B cell (primary cell): ENCODE results near the gene HMGB4. TPM values are rescaled to one million over a fixed set of nuclear protein-coding genes. Genes with fewer than 3 reads are reported as not detected.

Source experiments
- ATAC-seq: fragments of 200-7000 bp; cut with Tn5 transposase; one replicate; pipeline ENCODE4 v1.10.0; 2021; ENCODE audit warnings: low read depth, mild to moderate bottlenecking, moderate number of reproducible peaks, moderate library complexity
- CTCF ChIA-PET: fragments of 350-600 bp; sonication (Branson Sonifier 250); formaldehyde crosslinking; loops from one replicate; lab custom pipeline; 2021; ENCODE audit warnings: antibody characterized with exemption, inconsistent platforms; lab: Charles Lee
- POLR2A ChIA-PET: fragments of 350-600 bp; sonication (Branson Sonifier 250); formaldehyde crosslinking; loops from one replicate; lab custom pipeline; 2021; ENCODE audit warnings: antibody characterized with exemption; lab: Charles Lee
- DNase-seq: peaks from one replicate; pipeline ENCODE4 v3.0.0; 2013
- H2AFZ ChIP-seq: 2 replicates; pipeline ENCODE4 v1.6.1; 2012; ENCODE audit warnings: mild to moderate bottlenecking, low read depth, low read length; ENCODE audit not compliant: insufficient read depth, poor library complexity, severe bottlenecking
- H3K27ac ChIP-seq, 2 donors: 1 replicate in 1 of 2; 2 replicates in 1 of 2; pipeline ENCODE4 v1.5.1; 2012 to 2013; ENCODE audit warnings: low read length in 2 of 2, mild to moderate bottlenecking in 2 of 2, moderate library complexity in 1 of 2
- H3K27me3 ChIP-seq, 4 experiments: fragments of 200-600 bp in 1 of 4; sonication (generic) in 1 of 4; replicated peaks in 1 of 4; 1 replicate in 2 of 4; 2 replicates in 2 of 4; pipeline versions ENCODE4 v1.6.1 to v1.7.0; 2013 to 2016; ENCODE audit warnings: low read length in 3 of 4, mild to moderate bottlenecking in 2 of 4, mixed read lengths in 1 of 4, moderate library complexity in 1 of 4; ENCODE audit not compliant: insufficient read depth in 4 of 4, control insufficient read depth in 3 of 4; ENCODE audit errors: control extremely low read depth in 1 of 4
- H3K36me3 ChIP-seq, 2 experiments: replicated peaks in 1 of 2; 1 replicate in 1 of 2; 2 replicates in 1 of 2; pipeline versions ENCODE4 v1.6.1 to v1.7.1; 2013; ENCODE audit warnings: low read length in 1 of 2; ENCODE audit not compliant: insufficient read depth in 2 of 2, control insufficient read depth in 1 of 2; ENCODE audit errors: control extremely low read depth in 1 of 2, extremely low read depth in 1 of 2
- H3K4me1 ChIP-seq, 2 donors: fragments of 200-600 bp in 1 of 2; sonication (generic) in 1 of 2; 1 replicate in 1 of 2; 2 replicates in 1 of 2; pipeline versions ENCODE4 v1.5.1 to v1.6.1; 2013 to 2017; ENCODE audit warnings: low read length in 2 of 2; ENCODE audit not compliant: control insufficient read depth in 2 of 2, insufficient read depth in 2 of 2
- H3K4me2 ChIP-seq: replicated peaks from 2 replicates; pipeline ENCODE3; 2012; ENCODE audit warnings: mild to moderate bottlenecking, low read depth, low read length; ENCODE audit not compliant: poor library complexity, severe bottlenecking
- H3K4me3 ChIP-seq, 5 experiments: fragments of 200-600 bp in 1 of 5; sonication (generic) in 1 of 5; 1 replicate in 3 of 5; 2 replicates in 2 of 5; pipeline versions ENCODE4 v1.5.1 to v1.7.0; 2011 to 2016; ENCODE audit warnings: low read length in 4 of 5, mild to moderate bottlenecking in 4 of 5, low read depth in 2 of 5, control low read depth in 1 of 5, moderate library complexity in 1 of 5; ENCODE audit not compliant: insufficient read depth in 1 of 5; ENCODE audit errors: control extremely low read depth in 1 of 5, extremely low read depth in 1 of 5
- H3K79me2 ChIP-seq: fragments of 200-600 bp; sonication (generic); one replicate; pipeline ENCODE4 v1.6.0; 2016; ENCODE audit warnings: low read length; ENCODE audit not compliant: control insufficient read depth, insufficient read depth
- H3K9ac ChIP-seq: fragments of 200-600 bp; sonication (generic); 2 replicates; pipeline ENCODE4 v1.6.1; 2017; ENCODE audit warnings: mild to moderate bottlenecking, low read length, moderate library complexity
- H3K9me3 ChIP-seq, 3 donors: one replicate each; pipeline versions ENCODE4 v1.6.1 to v1.7.1; 2013; ENCODE audit warnings: low read length in 2 of 3; ENCODE audit not compliant: control insufficient read depth in 2 of 3, insufficient read depth in 1 of 3; ENCODE audit errors: control extremely low read depth in 1 of 3
- H4K20me1 ChIP-seq: 2 replicates; pipeline ENCODE4 v1.6.0; 2012; ENCODE audit warnings: mild to moderate bottlenecking, low read length; ENCODE audit not compliant: insufficient read depth, control insufficient read depth, poor library complexity, severe bottlenecking
- H3K27ac Mint-ChIP-seq: one replicate; pipeline ENCODE4 v1.8.0; 2021; ENCODE audit warnings: mixed read lengths
- H3K27me3 Mint-ChIP-seq: one replicate; pipeline ENCODE4 v1.8.0; 2021; ENCODE audit warnings: mixed read lengths
- H3K4me1 Mint-ChIP-seq: one replicate; pipeline ENCODE4 v1.8.0; 2021; ENCODE audit warnings: mixed read lengths
- H3K4me3 Mint-ChIP-seq: one replicate; pipeline ENCODE4 v1.8.0; 2021; ENCODE audit warnings: mixed read lengths
- H3K9me3 Mint-ChIP-seq: one replicate; pipeline ENCODE4 v1.8.0; 2022; ENCODE audit warnings: mixed read lengths; ENCODE audit not compliant: insufficient read depth
- EZH2 ChIP-seq: IDR thresholded peaks from 2 replicates; pipeline ENCODE4 v1.6.1; 2012; ENCODE audit warnings: borderline replicate concordance, low read depth, mild to moderate bottlenecking, moderate library complexity, low read length; ENCODE audit not compliant: insufficient read depth, poor library complexity, severe bottlenecking
- WGBS: methylation state at CpG from one replicate; pipeline ENCODE4 v1.1.5; 2013; ENCODE audit warnings: missing lambda C conversion rate; ENCODE audit not compliant: insufficient coverage; 5-methylcytosine and 5-hydroxymethylcytosine counted together
- intact Hi-C: fragments of 100-400 bp; cut with micrococcal nuclease; formaldehyde crosslinking; loops from one replicate; pipeline ENCODE4 v1.10.0; 2022
- polyA plus RNA-seq: library from polyadenylated mRNA; depleted of rRNA; stranded (reverse); fragments of >200 nt; gene quantifications from 2 replicates; pipeline ENCODE4 v1.2.3, GENCODE V29; 2012
- total RNA-seq, 2 donors: library from RNA; stranded (reverse); fragments of 120-200 nt in 1 of 2; gene quantifications; 1 replicate in 1 of 2; 2 replicates in 1 of 2; pipeline versions ENCODE4 v1.2.3 to v1.2.4, GENCODE V29; 2013 to 2022
- TF ChIP-seq, protein P1 (sequence below): fragments of 200-600 bp; IDR thresholded peaks from one replicate; pipeline ENCODE4 v1.8.0; 2022; ENCODE audit warnings: antibody characterized with exemption, mild to moderate bottlenecking

Gene HMGB4
- total and polyA plus RNA-seq, 2 donors (not counting 1 experiment from before 2014, with no cell fraction given) = not detected

DNA sequence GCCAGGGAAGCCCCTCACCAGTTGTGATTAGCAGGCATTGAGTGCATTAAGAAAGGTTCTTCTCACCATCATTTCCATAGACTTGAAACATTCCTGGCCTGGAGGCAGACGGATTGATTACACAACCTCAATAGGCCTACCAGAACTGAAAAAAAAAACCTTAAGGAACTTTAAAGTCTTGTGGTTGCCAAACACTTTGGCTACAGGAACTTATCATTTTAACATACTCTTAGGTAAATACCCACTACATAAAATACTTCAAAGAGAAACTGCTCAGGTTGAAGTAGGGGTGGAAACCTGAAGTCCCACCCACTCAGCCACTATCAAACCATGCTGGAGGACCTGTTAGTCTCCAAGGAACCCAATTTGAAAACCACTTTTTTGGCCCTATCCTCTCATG is 22.4 kb upstream of the HMGB4 start:
- Histone ChIP-seq H3K36me3 (no peaks in the 10 kb centered on the region), H2AFZ (no peak overlapping the region), H3K27ac (no peak overlapping the region), H3K9me3 (peaks cover 0 to 4% (median 0%) of the 10 kb centered on the region in 3 donors), H3K4me3 (no peak overlapping the region), H4K20me1 (no peaks in the 10 kb centered on the region), H3K9ac (no peak overlapping the region), H3K4me1 (no peaks in the 10 kb centered on the region), H3K4me2 (no peak overlapping the region), H3K27me3 (no peaks in the 10 kb centered on the region), H3K79me2 (no peaks in the 10 kb centered on the region)
- Mint-ChIP-seq H3K4me3 (no peak overlapping the region), H3K27me3 (no peaks in the 10 kb centered on the region), H3K4me1 (no peaks in the 10 kb centered on the region), H3K9me3 (no peaks in the 10 kb centered on the region), H3K27ac (no peak overlapping the region)
- intact Hi-C loops = no loop called here
- POLR2A ChIA-PET = no interaction called here
- TF ChIP-seq, protein P1, sequence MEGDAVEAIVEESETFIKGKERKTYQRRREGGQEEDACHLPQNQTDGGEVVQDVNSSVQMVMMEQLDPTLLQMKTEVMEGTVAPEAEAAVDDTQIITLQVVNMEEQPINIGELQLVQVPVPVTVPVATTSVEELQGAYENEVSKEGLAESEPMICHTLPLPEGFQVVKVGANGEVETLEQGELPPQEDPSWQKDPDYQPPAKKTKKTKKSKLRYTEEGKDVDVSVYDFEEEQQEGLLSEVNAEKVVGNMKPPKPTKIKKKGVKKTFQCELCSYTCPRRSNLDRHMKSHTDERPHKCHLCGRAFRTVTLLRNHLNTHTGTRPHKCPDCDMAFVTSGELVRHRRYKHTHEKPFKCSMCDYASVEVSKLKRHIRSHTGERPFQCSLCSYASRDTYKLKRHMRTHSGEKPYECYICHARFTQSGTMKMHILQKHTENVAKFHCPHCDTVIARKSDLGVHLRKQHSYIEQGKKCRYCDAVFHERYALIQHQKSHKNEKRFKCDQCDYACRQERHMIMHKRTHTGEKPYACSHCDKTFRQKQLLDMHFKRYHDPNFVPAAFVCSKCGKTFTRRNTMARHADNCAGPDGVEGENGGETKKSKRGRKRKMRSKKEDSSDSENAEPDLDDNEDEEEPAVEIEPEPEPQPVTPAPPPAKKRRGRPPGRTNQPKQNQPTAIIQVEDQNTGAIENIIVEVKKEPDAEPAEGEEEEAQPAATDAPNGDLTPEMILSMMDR = no peak
- TF ChIP-seq EZH2 = no peak
- no peak for ATAC-seq
- DNase-seq = no peak
- CTCF ChIA-PET = no interaction called here
- no CpG with 5 or more reads among the region's 1 CpG for whole genome bisulfite sequencing

DNA sequence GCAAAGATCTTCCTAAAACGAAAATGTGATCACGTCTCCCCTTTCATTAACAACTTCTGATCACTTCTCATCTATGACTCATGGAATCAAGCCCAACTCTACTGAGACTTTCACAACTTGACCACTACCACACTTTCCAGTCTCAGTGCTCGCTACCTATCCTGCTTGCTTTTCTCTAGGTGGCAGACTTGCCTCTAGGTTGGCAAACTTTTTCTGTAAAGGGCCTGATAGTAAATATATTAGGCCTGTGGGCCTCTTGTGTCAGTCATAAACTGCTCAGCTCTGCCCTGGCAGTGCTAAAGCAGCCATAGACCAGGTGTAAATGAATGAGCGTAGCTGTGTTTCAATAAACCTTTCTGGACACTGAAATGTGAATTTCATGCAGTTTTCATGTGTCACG is 21.5 kb upstream of the HMGB4 start:
- CTCF ChIA-PET = no interaction called here
- intact Hi-C loops = no loop called here

More for the DNA sequence above, 21.5 kb upstream of the HMGB4 start:
- H2AFZ ChIP-seq = no peak overlapping the region
- no peak overlapping the region for H3K4me2 ChIP-seq
- H3K27me3 Mint-ChIP-seq = no peaks in the 10 kb centered on the region
- H3K79me2 ChIP-seq = no peaks in the 10 kb centered on the region
- H3K4me3 Mint-ChIP-seq = no peak overlapping the region
- no peaks in the 10 kb centered on the region for H3K4me1 ChIP-seq
- H4K20me1 ChIP-seq = no peaks in the 10 kb centered on the region
- no peak overlapping the region for H3K4me3 ChIP-seq
- peaks cover 0 to 5% (median 0%) of the 10 kb centered on the region in 3 donors for H3K9me3 ChIP-seq
- DNase-seq (no peak), ATAC-seq (no peak)
- 100% methylated on average over 3 of the region's 5 CpGs for WGBS
- H3K27ac Mint-ChIP-seq = no peak overlapping the region
- no peaks in the 10 kb centered on the region for H3K9me3 Mint-ChIP-seq
- H3K27ac ChIP-seq = no peak overlapping the region
- H3K9ac ChIP-seq = no peak overlapping the region
- POLR2A ChIA-PET = no interaction called here
- TF ChIP-seq, protein P1 = no peak
- no peak for TF ChIP-seq EZH2
- no peaks in the 10 kb centered on the region for H3K4me1 Mint-ChIP-seq
- no peaks in the 10 kb centered on the region for H3K36me3 ChIP-seq
- H3K27me3 ChIP-seq = no peaks in the 10 kb centered on the region
